ENCODE measurements around the gene PFKFB1.
"Not testable (repeated sequence)": the region's sequence is repeated elsewhere in the genome, so short reads cannot be mapped to it uniquely, and the experiment has no call there.

PFKFB1 gene

DNA sequence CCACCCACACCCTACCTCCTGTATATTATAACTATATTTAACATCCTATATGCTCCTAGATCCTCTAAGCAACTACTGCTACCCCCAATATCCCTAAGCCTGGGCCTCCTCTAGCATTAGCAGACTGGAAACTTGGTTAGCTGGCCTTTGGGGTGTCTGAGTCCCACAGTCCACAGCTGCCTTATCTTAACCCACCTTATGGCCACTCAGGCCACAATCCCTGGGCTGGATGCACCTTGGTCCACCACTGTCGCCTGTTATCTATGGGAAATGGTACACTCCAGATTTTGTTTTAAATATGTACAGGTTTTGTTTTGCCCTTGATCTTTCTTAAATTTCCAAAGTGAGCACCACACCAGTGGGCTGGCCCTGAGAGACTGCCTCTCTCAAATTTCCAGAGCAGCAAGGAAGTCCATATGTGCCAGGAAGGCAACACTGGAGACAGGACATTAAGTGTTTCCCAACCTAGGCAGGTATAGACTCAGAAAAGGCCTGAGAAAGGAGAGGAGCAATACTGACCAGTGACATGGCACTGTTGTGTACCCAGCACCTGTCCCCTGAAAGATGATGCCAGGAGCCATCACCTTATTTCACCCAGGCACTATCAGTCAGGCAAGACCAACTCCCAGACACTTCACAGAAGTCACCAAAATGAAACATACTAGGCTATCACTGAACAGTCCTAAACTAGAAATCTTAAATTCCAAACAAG, 921 bp downstream of the PFKFB1 start:
- DNase-seq = no peak

GRCh38 chrX:54991706-54992105, 2.3 kb downstream of the PFKFB1 start:
- DNase-seq = no peak

- DNase-seq = not testable (repeated sequence)
These were observed 10.7 kb downstream of the PFKFB1 start for GRCh38 chrX:54983306-54983705.

DNA sequence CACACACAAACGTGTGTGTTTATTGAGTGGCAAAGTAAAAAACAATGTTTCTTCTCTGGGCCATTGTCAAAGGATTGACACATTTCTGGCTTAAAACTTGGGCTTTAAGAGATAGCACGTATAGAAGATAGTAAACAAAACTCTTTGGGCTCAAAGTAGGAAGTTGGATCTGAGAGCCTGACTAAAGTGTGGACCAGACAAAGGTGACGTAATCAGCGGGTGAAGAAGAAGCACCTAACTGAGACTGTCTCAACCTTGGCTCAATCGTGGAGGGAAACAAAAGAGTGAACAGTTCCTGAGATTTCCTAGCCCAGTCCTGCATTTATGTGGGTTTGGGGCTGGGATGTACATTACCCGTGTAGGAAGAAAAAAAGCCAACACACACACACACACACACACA, 13.7 kb downstream of the PFKFB1 start:
- no peak for DNase-seq

- no peak for DNase-seq
These were observed 14.6 kb downstream of the PFKFB1 start for GRCh38 chrX:54979432-54979831.

DNA sequence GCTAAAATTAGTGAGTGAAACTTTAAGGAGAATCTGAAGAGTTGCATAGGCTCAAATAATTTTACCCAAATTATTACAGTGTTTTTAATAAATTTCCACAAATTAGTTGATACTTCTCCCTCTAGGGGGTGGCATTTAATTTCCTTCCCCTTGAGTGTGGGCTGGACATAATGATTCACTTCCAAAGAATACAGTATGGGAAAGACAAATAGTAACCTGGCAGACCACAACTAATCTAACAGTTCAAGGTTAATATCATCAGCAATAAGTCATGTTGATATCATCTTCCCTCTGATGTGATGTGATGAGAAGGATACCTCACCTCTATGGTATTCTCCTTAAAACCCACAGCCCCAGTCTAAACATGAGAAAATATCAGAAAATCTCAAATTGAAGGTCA, 15.5 kb downstream of the PFKFB1 start:
- no peak for DNase-seq

DNA sequence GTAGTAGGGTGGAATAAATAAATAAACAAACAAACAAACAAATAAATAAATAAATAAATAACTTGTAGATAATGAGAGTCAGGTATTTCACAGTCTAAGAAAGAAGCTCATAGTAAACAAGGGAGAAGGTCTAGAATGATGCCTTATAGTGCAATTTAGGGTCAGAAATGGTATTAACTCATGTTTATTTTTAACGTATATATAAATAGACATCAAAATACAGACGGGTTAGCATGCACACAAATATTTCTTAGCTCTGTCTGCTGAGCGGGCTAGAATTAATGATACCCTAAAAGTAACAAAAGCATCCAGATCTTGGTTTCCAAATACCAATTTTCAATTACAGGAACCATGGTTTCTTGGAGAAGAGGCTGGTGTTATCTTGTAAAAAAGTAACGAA, 16.6 kb downstream of the PFKFB1 start:
- DNase-seq = no peak

DNA sequence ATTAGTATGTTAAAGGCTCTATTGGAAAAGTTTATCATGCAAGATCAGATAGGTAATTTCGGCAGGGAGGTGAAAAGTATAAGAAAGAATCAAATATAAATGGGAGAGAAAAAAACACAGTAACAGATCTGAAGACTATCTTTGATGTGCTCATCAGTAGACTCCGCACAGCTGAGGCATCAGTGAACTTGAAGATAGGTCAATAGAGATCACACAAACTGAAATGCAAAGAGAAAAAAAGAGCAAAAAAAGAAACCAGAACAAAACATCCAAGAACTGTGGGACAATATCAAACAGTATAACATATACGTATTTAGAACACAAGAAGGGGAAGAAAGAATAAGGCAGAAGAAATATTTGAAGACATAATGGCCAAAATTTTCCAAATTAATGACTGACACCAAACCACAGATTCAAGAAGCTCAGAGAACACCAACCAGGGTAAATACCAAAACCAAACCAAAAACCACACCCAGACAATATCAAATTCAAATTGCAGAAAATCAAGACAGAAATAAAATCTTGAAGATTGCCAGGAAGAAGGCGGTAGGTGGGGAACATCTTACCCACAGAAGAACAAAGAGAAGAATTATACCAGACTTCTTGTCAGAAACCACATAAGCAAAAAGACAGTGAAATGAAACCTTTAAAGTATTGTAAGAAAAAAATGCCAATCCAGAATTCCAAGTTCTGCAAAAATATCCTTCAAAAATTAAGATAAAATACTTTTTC, 29.1 kb downstream of the PFKFB1 start:
- no peak for DNase-seq

GRCh38 chrX:54961750-54962149, 32.2 kb downstream of the PFKFB1 start:
- no peak for DNase-seq

DNA sequence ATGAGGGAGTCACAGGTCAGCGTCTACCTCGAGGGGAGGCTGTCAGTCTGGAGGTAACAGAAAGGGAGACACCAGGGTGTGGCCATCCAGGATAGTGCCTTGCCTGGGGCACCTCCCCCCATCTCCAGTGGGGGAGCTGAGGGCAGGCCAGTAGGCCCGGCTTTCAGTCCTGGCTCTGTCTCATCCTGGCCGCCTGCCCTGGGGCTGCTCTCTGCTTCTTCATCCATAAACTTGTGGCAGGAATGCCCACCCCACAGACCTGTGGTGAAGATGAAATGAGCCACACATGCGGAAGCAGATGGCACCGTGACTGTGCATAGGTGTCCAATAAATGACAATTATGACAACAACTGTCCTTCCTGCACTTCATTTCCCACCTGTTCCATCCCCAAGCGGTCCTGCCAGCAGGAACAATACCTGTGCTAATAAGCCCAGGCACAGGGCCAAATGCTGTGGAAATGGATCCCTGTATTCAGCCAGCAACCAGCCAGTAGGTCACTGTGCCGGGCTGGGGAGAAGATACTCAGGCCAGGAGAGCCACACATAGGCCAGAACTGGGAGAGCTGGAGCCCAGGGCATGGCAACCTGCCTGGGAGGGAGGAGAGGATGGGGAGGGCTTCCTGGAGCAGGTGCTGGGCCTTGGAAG, 43.1 kb downstream of the PFKFB1 start:
- DNase-seq = no peak

- DNase-seq = no peak
These were observed 48.8 kb downstream of the PFKFB1 start for GRCh38 chrX:54945224-54945623.

DNA sequence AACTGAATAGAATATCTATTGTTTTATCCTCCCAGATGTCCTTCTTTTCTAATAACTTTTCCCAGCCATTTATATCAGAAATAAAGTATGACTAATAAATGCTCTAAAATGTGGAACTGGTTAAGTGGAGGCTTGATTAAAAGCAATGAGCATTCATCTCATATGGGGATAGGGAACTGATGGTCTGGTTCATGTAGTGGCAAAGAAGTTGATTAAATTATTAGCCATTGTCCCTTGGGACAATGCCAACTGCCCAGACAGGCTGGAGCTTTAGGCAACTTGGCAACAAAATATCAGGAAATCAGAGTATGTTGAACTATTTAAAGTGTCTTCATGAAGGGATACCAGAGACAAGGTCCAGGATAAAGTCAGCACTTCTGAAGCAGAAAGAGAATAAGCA, 49.2 kb downstream of the PFKFB1 start:
- DNase-seq = no peak

GRCh38 chrX:54937416-54937815, 56.6 kb downstream of the PFKFB1 start:
- no peak for DNase-seq

DNA sequence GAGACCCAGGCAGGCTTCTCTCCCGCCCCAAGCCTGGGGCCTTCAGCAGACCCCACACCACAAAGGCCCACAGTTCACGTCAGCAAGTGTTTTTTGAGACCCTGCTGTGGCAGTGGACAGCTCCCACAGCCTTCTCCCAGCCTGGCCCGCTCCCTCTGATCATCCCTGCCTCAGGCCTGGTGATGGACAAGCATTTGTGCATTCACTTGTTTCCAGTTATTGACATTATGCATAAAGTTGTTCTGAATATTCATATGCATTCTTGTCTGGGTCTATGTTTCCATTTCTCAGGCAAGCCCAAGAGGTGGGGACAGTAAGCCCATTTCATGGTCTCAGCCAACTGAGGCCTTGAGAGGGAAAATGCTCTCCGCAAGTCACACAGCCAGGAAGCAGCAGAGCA, 58.7 kb downstream of the PFKFB1 start:
- DNase-seq = no peak

DNA sequence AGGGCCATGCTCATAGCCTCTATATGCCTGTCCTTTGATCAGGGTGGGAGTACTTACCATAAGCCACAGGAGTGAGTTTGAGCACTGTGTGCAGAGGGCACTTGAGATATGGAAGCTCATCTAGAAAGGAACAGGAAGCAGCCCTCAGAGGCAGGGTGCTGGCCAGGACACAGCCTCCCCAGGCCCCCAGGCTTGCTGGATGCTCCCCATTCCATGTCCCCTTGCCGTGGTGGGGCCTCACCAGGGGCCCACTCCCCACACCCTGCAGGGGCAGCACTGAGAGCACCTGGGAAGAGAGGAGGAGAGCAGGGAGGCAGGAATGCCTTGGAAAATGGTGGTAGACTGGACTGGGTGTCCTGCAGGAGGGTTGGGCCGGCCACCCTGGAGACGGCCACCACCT, 59.1 kb downstream of the PFKFB1 start:
- no peak for DNase-seq

GRCh38 chrX:54934058-54934457, 59.9 kb downstream of the PFKFB1 start:
- no peak for DNase-seq

DNA sequence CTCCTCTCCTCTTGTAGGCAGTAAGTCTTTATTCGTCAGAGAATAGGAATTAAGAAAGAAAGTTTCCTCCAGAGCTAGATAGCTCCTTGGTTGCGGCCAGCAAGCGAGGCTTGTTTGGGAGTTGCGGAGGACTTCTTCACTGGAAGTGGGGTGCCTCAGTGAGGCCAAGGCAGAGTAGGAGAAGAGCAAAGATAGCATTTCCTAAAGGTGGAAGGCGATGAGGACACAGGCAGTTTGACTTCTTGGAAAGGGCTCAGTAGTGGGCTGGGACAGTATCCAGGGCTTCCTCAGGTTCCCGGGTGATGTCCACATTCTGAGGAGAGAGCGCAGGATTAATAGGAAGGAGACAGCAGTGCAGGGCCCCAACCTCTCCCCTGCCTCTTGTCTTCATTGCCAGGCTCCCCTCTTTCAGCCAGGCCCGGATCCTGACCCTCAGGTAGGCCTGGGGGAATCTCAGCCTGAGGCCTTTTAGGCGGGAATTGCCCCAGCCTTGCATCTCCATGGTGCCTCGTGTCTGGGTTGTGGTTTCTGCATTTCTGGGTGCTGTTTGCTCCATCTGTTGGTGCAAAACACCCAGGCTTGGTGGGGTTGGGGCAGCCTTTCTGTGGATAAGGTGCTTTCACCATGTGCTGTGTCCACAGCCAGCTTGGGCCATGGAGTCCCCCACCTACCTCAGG, 60.7 kb downstream of the PFKFB1 start:
- DNase-seq = no peak

GRCh38 chrX:54931107-54931506, 62.9 kb downstream of the PFKFB1 start:
- DNase-seq = no peak

GRCh38 chrX:54930291-54931049, 63.5 kb downstream of the PFKFB1 start:
- DNase-seq = no peak

DNA sequence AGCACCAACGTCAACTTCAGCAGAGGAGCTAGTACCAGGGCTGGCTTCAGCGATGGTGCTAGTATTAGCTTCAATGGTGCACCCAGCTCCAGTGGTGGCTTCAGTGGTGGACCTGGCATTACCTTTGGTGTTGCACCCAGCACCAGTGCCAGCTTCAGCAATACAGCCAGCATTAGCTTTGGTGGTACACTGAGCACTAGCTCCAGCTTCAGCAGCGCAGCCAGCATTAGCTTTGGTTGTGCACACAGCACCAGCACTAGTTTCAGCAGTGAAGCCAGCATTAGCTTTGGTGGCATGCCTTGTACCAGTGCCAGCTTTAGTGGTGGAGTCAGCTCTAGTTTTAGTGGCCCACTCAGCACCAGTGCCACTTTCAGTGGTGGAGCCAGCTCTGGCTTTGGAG, 65.1 kb downstream of the PFKFB1 start:
- DNase-seq = no peak

DNA sequence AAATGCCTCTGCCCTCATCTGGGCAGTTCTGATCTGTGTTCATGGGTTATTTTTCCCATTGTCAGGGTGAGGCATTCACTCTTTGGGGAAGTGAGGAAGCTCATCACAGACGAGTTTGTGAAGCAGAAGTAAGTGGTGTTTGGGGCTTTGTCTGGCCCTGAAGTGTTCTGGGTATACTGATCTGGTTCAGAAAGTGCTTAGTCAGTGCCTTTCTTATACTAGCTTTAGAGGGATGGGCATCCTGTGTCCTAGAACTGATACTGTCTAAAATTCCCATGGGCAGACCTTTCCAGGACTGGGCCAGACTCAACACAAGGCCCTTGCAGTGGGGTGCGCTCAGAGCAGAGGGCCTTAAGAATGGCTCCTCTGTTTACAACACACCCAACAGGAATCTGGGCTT, 67.0 kb downstream of the PFKFB1 start:
- no peak for DNase-seq

- DNase-seq = no peak
These were observed 70.6 kb downstream of the PFKFB1 start for GRCh38 chrX:54923376-54923775.

DNA sequence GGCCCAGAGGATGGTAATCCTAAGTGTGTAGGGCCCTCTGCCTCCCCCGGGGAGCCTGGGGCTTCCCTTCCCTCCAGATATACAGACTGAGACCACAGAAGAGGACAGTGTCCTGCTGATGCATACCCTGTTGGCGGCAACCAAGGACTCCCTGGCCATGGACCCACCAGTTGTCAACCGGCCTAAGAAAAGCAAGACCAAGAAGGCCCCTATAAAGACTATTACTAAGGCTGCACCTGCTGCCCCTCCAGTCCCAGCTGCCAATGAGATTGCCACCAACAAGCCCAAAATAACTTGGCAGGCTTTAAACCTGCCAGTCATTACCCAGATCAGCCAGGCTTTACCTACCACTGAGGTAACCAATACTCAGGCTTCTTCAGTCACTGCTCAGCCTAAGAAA, 71.4 kb downstream of the PFKFB1 start:
- no peak for DNase-seq
